HG03064 (cell line): ENCODE results near the gene C17orf50.

Experiments
- ATAC-seq: cut with Tn5 transposase; IDR thresholded peaks from one replicate; pipeline ENCODE4 v1.9.1; 2021; ENCODE audit warnings: low read depth; ENCODE audit not compliant: unreplicated experiment

Gene C17orf50

DNA sequence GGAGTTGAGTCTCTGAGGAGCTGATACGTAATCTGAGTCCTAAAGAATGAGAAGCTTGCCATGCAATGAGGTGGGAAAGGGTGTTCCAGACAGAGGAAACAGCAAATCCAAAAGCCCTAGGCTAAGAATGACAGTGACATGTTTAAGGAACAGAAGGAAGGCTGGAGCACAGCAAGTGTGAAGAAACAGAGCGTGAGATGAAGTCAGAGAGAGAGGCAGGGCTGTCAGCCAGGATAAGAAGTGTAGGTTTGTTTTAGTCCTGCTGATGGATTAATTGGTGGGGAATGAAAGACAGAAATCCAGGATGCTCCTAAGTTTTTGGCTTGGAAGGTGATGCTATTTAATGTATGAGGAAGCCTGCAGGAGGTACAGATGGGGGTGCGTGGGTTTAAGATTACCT, 20.3 kb downstream of the C17orf50 start:
- no peak for ATAC-seq

DNA sequence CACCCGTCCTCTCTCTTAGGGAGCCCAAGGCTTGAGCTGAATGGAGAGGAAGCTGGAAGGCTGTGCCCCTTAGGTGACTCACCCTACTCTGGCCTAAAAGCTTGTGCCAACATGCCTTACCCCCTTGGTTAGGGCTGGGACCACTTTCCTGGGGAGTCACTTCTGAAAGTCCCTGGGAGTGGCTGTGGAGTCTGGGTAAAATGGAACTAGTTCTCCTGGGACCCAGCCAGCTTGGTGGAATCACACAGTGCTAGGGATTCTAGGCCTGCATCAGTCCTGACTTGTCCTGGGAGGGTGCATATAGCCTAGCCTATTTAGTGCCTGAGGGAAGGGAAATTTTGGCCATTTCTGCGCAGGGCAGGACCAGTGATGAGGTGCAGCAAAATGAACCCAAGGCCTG, 24.2 kb downstream of the C17orf50 start:
- no peak for ATAC-seq

DNA sequence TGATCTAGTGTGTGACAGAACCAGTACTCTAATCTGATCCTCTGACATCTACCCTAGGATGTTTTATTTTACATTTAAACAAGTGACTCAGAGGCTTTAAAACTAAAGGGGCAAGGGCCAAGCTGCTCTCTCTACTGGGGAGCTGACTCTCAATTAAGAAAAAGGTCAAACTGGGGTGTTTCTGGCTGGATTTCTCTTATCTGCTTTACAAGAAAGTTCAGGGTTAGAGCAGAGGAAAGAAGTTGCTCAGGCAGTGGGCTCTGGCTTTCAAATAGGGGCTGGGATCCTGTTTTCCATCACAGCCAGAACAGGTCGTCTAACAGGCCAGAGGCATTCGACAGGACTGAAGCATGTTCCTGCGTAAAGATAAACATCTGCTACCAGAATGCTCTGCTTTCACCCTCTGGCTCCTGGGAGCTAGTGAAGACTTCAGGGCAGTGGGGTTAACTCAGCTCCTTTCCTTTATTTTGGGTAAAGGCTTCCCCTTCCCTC, 26.3 kb downstream of the C17orf50 start:
- ATAC-seq, result no peak

DNA sequence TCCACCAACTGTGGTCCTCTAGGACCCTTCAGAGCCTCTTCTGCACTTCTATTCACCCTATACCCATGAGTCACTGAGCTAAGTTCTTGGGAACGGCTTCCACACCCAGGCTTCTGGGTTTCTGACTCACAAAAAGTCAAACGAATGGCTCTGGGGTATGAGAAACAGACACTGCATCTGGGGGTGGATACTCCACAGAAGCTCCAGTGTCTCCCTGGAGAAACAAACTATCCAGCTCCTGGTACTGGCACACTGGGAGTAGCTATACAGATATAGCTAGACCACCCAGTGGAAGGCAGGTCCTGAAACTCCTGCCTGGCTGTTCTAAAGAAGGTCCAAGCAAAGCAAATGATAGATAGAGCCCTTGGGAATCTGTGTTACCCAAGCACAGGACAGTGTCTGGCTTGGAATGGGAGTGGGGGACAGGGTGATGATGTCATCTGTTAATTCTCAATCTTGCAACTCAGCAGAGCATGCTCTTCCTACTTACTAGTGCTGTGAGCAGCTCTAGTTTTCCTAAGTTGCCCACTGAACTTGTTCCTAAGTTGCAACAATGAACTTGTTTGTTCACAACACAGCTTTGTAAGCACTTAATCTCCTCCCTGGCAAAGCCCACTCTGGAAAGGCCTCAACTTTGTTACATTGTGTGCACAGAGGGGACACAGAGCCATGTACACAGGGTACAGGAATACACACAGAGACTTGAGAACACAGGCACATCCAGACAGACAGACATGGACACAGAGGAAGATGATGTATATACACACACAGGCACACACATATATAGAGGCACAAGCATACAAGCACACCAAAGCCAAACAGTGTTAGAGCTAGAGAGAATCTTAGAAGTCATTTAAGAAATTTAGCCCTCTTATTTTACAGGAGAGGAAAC, 28.0 kb downstream of the C17orf50 start:
- no peak for ATAC-seq

DNA sequence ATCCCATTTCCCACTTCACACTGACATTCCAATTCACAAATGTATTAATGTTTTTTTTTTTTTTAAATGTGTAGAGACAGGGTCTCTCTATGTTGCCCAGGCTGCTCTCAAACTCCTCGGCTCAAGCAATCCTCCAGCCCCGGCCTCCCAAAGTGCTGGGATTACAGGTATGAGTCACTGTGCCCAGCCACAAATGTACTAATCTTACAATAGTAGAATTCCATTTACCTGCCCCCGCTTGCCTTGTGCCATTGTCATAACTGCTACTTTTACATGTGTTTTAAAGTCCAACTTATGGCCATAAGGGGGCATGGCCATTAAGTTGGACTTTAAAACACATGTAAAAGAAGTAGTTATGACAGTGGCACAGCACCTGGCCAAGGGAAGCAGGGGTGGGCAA, 30.2 kb downstream of the C17orf50 start:
- ATAC-seq, result no peak

DNA sequence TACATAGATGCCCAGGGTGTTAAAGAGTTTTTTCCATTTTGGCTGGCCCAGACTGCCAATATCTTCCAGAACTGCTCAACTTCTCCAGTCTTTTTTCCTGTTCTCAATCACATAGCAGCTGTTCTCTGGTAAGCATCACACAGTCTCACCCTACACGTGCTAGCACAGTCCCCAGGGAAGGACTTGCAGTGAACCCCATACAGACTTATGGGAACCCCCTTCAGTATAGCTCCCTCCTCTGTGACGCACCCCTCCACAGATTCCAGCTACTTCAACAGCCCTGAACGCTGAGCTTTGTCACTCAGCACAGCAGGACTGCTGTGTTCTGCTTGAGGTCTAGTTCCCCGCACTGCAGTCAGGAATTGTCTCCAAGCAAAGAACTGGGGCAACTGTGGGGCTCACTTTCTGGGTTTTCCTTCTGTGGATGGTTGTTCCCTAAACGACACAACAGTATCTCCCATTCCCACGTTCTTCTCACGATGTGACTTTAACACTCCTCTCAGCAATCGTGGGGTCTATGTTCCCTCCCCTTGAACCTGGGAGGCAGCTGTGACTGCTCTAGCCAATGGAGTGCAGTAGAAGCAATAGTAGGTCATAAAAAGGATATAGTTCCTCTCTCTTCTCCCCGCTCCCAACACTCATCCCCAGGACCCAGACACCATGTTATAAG, 31.1 kb downstream of the C17orf50 start:
- no peak for ATAC-seq

DNA sequence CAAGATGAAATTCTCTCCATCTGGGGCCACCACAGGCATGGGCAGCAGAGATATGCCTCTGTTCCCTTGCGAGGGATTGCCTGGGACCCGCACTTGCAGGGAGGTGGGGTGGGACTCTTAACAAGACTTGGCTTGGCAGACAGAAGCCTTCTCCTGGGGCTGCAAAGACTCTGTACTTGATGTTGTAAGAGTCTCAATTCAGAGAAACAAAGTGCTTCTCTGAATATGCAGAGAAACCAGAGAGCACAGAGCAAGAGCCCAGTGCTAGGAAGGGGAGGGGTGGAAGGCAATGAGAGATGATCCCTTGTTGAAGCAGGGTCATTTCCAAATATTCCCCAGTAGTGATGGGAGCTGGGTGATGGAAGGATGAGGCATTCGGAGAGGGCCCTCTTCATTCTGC, 32.6 kb downstream of the C17orf50 start:
- ATAC-seq, result no peak

DNA sequence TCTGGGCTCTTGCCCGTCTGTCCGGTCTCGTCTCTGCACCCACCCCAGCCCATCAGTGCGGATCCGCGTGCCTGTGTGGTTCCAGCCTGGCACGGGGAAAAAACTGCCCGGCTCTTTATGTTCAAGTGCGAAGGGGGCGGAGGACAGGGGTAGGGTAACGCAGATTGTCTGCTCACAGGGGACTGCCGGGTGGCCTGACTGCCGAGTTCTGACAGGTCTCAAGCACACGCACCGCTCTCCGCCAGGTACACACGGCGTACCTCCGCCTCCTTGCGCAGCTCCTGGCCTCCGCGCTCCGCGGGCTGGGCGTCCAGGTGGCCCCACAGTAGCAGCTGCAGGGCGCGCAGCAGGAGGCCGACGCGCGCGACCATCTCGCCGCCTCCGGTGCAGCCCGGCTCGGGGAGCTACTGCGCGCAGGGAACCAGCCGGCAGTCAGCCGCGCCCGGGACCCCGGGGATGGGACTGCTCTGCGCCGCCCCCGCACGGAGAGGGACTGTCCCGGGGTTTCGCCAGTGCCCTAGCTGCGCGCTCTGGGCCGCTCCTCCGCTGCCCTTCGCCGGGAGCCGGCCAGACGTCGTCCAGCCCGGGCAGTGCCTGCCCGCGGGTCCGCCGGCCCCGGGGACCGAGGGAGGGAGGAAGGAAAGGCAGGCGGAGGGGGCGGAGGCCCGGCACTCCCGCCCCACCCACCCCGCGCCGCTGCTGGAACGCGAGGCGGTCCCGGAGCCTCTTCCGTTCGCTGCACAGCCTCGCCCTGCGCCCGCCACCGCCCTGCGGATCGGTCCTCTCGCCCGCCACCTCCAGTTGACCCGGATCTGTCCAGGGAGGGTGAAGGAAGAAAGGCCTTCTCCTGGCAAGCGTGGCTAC, 34.6 kb downstream of the C17orf50 start, which contains the start of gene MMP28:
Gene MMP28, minus strand, starts transcription at position 635 of the 864 bp plus-strand sequence. Its CDS starts 264 bp downstream, at position 371.
- no peak for ATAC-seq

DNA sequence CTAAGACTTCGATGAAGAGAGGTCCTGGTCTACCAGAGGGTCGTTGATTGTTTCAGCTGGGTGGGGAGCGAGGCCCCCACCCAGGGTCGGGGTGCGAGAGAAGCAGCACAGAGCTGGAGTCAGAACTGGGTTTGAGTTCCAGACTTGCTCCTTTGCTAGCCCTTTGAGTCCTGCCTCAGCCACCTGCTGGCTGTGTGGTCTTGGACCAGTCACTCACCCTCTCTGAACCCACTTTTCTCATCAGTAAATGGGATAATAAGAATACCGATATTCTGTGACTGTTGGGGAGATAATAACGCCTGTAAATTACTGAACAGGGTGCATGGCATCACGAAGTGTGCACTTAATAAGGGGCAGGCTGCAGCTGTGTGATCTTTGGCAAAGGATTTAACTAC, 35.2 kb downstream of the C17orf50 start:
- no peak for ATAC-seq

DNA sequence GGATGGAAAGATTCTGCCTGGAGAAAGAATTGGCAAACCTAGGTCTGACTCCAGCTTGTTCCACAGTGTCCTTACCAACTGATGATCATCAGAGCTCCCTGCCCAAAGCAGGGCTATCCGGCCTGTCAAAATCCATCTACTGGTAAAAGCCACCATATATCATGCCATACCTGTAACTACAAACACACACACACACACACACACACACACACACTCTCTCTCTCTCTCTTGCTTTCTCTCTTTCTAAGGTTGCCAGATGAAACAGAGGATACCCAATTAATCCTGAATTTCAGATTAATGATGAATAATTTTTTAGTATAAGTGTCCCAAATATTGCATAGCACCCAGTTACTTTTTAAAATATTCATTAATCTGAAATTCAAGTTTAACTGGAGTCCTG, 36.3 kb downstream of the C17orf50 start:
- no peak for ATAC-seq

DNA sequence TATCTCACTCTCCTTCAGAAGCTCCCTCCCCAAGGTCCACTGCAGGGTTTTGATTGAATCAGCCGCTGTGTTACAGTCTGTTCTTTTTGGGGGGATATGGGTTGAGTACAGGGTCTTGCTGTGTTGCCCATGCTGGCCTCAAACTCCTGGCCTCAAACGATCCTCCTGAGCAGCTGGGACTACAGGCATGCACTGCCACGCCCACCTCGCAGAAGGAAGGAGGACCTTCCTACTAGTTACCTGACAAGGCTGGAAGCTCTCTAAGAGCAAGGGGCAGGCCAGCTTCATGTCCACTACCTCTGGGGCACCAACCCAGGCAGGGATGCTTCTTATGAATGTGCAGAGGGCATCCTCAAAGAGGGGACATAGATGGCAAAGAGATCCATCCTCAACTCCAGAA, 36.7 kb downstream of the C17orf50 start:
- ATAC-seq, result no peak

DNA sequence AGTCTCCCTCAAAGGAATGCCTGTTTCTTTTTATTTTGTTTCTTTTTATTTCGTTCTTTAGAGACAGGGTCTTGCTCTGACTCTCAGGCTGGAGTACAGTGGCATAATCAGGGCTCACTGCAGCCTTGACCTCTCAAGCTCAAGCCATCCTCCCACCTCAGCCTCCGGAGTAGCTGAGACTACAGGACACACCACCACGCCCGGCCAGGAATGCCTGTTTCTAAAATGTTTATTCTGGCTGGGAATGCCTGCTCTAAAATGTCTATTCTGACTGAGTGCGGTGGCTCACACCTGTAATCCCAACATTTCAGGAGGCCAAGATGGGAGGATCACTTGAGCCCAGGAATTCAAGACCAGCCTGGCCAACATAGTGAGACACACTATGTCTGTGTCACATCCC, 37.2 kb downstream of the C17orf50 start:
- no peak for ATAC-seq

DNA sequence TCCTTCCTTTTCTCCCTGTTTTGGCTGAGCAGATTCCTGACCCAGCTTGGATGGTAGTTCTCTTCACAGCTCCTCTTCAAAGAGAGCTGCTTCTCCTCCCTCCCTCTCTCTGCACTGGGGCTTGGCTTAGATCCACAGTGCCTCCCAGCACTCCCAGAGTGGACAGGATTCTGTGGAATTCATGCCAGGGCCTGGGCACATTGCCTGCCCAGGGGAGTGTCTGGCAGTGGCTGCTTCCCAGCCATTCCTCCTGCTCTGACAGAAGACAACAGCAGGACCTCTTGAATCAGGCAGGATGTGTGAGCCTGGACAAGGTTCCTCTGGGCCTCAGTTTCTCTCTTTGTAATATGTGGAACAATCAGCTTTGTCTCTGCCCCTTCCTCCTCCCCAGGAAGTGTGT, 39.3 kb downstream of the C17orf50 start:
- ATAC-seq, result no peak

DNA sequence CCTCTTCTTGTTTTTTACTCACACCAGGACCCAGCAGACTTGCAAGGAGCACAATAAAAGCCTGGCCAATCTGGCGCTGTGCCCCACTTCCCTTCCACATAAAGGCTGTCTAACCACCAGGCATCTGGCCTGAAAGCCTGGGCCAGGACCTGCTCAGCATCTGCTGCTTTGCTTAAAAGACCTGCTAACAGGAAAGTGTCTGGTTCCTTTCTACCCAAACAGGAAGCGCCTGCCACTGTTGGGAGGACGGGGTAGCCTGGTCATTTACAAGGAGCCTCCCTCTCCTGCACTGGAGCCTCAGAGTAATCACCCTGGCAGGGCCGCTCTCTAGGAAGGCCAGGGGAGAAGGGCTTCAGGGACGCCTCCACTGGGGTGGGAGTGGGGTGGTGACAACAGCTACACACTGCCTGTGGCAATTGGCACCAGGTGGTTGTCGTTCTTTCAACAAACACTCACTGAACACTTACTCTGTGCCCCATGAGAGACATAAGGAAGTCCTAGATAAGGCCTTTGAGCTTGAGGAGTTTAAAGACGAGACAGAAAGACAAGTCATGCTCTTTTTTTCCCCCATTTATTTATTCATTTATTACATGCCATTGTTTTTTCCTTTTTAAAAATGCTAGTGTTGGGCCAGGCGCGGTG, 41.0 kb downstream of the C17orf50 start:
- ATAC-seq, result no peak

DNA sequence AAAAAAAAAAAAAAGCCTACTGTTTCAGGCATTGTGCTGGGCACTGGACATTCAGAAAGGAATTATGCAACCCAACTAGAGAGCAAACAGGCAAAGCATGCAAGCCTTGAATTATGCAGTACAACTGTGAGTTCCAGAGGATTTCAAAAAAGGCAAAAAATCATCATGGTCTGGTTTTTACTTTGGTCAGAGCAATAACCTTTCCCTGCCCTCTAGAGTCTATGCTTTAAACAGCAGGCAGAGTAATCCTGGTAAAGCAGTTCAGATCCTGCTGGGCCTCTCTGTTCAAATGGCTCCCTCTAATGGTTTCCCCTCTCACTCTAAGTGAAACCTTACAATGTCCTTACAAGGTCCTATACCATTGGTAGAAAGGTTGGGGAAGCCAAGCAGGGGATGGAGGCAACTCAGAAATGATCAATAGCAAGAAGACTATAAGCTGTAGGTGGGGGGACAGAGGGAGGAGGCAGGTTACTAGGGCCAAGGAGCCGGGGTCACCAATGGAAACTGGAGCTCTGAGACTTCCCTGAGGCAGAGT, 44.0 kb downstream of the C17orf50 start:
- ATAC-seq, result no peak

DNA sequence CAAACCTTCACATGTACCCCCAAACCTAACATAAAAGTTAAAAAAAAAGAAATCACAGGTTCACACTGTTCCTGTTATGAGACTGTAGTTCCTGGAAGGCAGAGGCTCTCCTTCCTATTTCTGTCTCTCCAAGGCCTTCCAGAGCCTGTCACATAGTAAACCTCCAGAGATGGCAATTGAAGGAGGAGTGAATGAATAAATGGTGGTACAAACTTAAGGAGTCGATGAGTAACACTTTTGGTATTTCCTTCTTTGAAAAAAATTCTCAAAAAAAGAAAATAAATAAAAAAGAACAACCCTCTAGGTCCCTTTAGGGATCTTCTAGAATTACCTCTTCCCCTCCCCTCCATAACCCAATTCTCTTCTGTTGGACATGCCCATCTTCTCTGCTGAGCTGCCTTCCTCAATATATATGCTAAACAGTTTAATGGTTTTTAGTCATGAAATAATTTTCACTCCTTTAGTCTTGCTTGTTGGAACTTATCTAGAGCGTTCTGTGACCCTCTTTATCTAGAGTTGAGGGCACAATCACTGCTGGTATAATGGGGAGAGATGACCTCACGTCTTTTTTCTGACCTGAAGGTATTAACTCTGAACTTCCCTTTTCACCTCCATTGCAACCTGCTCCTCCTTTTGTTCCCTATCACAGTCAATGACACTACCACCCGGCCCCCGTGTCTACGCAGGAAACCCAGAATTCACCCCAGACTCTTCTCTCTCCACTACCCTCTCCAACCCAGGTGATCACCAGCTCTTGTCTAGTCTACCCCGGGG, 46.9 kb downstream of the C17orf50 start:
- ATAC-seq, result no peak

DNA sequence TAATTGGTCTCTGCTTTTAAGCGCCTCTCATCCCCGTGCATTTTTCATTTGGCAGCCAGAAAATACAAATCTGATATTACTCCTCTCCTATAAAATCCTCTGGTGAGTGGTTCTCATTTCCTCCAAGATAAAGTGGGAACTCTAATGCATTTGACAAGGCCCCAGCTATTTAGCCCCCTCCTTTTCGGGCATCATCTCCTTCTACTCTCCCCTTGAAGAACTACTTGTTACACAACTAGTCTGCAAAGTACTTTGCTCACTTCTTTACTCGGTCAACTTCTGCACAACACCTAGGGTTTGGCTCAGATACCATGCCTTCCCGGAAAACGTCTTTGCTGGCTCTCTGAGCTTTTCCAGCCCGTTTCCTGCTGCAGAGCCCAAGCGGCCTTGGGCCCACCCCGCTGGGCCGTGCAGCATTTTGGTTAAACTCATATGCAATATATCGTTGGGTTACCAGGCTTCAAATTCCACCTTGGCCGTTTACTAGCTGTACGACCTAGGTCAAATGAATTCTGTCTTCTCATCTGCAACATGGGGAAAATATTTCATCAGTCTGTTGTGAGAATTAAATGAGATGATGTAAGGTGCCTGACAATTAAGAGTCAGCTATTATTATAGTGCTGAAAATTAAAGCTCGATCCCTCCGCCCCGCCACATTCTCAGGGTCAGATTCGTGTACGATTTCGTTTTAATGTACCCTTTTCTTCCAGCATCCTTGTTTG, 47.7 kb downstream of the C17orf50 start:
- ATAC-seq, result no peak

DNA sequence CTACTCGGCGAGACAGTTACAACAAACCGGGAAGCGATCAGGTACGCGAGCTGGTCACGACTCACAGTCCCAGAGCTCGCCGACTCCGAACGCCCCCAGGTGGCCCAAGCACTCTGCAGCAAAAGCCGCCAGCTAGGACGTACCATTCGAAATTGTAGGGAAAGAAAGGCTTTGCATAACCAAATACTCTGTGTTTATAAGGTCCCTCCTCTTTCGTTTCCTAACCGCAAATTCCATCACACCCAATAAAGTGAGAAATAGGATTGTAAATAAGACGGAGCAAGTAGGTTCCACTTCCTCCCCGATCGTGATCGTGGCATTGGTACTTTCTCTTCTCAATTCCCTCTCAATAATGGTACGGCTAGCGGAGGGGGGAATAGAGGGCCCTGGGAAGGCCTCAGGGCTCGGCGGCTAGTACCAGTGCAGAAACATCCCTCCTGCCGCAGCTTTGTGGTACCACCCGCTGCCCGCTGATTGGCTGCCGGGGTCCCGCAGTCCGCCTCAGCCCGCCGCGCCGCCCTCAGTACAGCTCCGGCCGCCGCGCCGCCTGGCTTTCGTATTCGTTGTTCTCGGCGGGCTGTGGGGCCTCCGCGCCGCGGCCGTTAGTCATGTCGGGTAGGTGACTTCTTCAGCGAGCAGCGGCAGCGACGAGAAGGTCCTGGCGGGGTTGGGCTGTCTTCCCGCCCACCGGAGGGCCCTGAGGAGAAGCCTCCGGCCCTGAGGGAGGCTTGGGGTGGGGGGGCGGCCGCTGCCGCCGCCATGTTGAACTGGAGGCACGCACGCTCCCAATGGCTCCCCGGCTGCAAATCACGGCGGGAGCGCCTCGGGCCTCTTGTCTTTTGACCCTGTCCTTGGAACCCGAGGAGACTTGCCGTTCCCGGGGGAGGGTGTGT, 48.5 kb downstream of the C17orf50 start, which contains the start of gene TAF15:
Gene TAF15, plus strand, starts transcription at position 523 of the 893 bp plus-strand sequence. Its CDS starts 86 bp downstream, at position 609.
- ATAC-seq, result peak; percentile 86
